Left lung (tissue), 10 donors: ENCODE data around the gene MACC1. TPM values are rescaled to one million over a fixed set of nuclear protein-coding genes. Genes with fewer than 3 reads are reported as not detected.

Experiments used
- ATAC-seq: fragments of 200-7000 bp; cut with Tn5 transposase; one replicate; pipeline ENCODE4 v1.9.1; 2020; ENCODE audit warnings: moderate library complexity
- DNase-seq, 4 donors: peaks; one replicate each; pipeline ENCODE4 v3.0.0-alpha.2; 2013 to 2020
- H3K27ac ChIP-seq, 2 donors: fragments of 200-600 bp; sonication (generic) in 1 of 2; one replicate each; pipeline versions ENCODE4 v1.5.0 to v1.8.0; 2020 to 2021
- H3K27me3 ChIP-seq, 2 donors: fragments of 200-600 bp; sonication (generic) in 1 of 2; one replicate each; pipeline versions ENCODE4 v1.5.0 to v1.8.0; 2020 to 2021
- H3K36me3 ChIP-seq, 2 donors: fragments of 200-600 bp; sonication (generic) in 1 of 2; one replicate each; pipeline versions ENCODE4 v1.5.0 to v1.8.0; 2020 to 2021
- H3K4me1 ChIP-seq, 2 donors: fragments of 200-600 bp; one replicate each; pipeline ENCODE4 v1.8.0; 2021
- H3K4me3 ChIP-seq, 2 donors: fragments of 200-600 bp; sonication (generic) in 1 of 2; one replicate each; pipeline versions ENCODE4 v1.5.0 to v1.8.0; 2020 to 2021; ENCODE audit warnings: mild to moderate bottlenecking in 1 of 2
- H3K9me3 ChIP-seq, 2 donors: fragments of 200-600 bp; sonication (generic) in 1 of 2; one replicate each; pipeline versions ENCODE4 v1.5.0 to v1.8.0; 2020 to 2021
- intact Hi-C, 2 donors: fragments of 100-400 bp; cut with DNase I; formaldehyde crosslinking; loops; one replicate each; pipeline versions ENCODE4 v1.11.2 to v1.14.2; 2022
- polyA plus RNA-seq, 6 donors: library from polyadenylated mRNA; unstranded; fragments of 120-200 nt; gene quantifications; one replicate each; pipeline ENCODE4 v1.2.1, GENCODE V29; 2013; ENCODE audit not compliant: insufficient read length in 6 of 6
- total RNA-seq, 2 donors: library from RNA; stranded (reverse); fragmentation: NEBNext Ultra II Directional; extraction: Animal tissue kit (Norgen Biotek cat#: 25700); gene quantifications; one replicate each; pipeline ENCODE4 v1.2.1, GENCODE V29; 2021
- TF ChIP-seq, protein P1 (sequence below), 2 donors: fragments of 200-600 bp; sonication (generic) in 1 of 2; IDR thresholded peaks; one replicate each; pipeline versions ENCODE4 v1.5.0 to v1.8.0; 2021; ENCODE audit warnings: antibody characterized with exemption in 2 of 2
- donor health status: DM: no; HTN: yes; CAD: no.
- donor health status: DM: no; HTN: no; CAD: no.

Gene MACC1
- total and polyA plus RNA-seq, 8 donors = 8.5 to 36.2 (median 12.2) TPM

DNA sequence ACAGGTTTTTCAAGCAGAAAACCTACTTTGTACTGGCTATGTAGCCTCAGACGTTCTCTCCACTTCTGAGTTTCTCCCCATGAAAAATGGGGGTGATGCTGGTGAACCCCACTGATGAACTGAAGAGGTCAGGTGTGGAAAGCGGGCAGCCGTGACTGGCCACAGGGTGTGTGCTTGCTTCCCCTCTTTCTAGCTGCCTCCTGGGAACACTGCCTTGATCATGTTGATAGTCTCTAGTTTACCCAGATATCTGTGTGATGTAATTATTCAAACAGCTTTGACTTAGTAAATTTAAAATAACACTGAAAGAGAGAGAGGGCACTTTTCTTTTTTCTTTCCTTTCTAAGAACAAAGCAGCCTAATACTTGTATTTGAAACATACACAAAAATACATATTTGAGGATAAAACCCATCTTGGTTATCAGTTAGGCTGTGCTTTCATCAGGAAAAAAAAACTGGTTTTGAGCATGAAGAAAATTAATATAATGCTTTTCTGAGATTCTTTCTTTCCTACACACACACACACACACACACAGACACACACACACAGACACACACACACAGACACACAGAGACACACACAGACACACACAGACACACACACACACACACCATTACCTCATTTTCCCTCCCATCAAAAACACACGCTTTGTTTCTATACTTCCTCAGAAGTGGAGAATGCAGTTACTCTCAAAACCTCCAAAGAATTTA lies 76.7 kb downstream of the MACC1 start:
- Histone ChIP-seq H3K36me3 (no peaks in the 10 kb centered on the region), H3K27ac (no peak overlapping the region), H3K9me3 (no peaks in the 10 kb centered on the region), H3K4me3 (no peak overlapping the region), H3K4me1 (no peaks in the 10 kb centered on the region), H3K27me3 (no peaks in the 10 kb centered on the region)
- TF ChIP-seq, protein P1, sequence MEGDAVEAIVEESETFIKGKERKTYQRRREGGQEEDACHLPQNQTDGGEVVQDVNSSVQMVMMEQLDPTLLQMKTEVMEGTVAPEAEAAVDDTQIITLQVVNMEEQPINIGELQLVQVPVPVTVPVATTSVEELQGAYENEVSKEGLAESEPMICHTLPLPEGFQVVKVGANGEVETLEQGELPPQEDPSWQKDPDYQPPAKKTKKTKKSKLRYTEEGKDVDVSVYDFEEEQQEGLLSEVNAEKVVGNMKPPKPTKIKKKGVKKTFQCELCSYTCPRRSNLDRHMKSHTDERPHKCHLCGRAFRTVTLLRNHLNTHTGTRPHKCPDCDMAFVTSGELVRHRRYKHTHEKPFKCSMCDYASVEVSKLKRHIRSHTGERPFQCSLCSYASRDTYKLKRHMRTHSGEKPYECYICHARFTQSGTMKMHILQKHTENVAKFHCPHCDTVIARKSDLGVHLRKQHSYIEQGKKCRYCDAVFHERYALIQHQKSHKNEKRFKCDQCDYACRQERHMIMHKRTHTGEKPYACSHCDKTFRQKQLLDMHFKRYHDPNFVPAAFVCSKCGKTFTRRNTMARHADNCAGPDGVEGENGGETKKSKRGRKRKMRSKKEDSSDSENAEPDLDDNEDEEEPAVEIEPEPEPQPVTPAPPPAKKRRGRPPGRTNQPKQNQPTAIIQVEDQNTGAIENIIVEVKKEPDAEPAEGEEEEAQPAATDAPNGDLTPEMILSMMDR (IDR thresholded peaks at IDR 0.05) = no peak
- intact Hi-C loops = no loop called here
- ATAC-seq = no peak
- no peak for DNase-seq

DNA sequence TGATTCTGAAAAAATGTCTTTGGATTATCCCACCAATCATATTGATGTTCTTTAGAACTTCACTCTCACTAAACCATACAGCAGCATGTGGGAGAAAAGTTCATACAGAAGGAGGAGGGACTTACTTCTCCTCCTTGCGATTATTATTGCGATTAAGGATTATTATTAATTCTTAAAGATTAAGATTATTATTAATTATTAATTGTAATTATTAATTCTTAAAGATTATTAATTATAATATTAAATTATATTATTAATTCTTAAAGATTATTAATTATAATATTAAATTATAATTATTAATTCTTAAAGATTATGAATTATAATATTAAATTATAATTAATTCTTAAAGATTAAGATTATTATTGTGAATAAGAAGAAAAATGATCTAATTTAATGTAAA lies 80.5 kb downstream of the MACC1 start:
- TF ChIP-seq, protein P1 (IDR thresholded peaks at IDR 0.05) = no peak
- intact Hi-C loops = no loop called here
- Histone ChIP-seq H3K4me3 (no peak overlapping the region), H3K27ac (no peak overlapping the region), H3K36me3 (no peaks in the 10 kb centered on the region), H3K4me1 (no peaks in the 10 kb centered on the region), H3K27me3 (no peaks in the 10 kb centered on the region), H3K9me3 (no peaks in the 10 kb centered on the region)
- ATAC-seq (no peak), DNase-seq (no peak)

DNA sequence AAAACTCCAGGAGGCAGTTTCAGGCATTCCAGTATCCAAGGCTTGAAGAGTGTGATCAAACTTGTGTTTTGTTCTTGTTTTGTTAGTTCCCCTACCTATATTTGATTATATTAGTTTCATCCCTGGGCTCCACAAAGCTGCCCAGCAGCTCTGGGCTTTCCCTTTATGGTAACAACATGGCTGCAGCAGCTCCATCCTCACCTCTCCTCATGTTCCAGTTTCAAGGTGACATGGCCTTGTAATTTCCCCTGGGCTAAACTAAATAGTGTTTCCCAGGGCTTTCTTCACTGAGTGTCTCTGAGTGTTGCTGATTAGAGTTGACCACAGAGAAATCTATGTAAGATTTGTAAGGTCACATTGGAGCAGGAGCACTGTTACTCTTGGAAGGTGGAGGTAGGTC lies 83.4 kb downstream of the MACC1 start:
- TF ChIP-seq, protein P1 (IDR thresholded peaks at IDR 0.05) = no peak
- intact Hi-C loops = no loop called here
- DNase-seq = no peak

DNA sequence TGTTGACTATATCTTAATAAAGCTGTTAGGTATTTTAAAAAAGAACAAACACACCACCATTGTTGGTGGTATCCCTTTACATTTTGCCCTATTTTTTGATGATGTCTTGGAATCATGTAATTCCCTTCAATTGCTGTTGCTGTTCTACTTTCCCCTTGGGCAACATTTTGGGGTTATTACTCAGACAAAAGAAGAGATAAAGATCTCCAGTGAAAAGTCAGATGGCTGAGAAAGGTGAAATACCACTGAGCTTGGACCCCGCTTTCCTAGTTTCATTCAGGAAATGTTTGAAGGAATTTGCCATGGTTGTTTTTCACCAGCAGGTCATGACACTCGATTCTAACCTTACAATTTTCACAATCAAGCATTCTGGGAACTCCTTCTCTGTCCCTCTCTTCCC lies 84.6 kb downstream of the MACC1 start:
- Histone ChIP-seq H3K4me1 (no peaks in the 10 kb centered on the region), H3K27me3 (no peaks in the 10 kb centered on the region), H3K9me3 (no peaks in the 10 kb centered on the region), H3K27ac (no peak overlapping the region), H3K36me3 (no peaks in the 10 kb centered on the region), H3K4me3 (no peak overlapping the region)
- no peak for ATAC-seq
- DNase-seq = no peak
- intact Hi-C loops = no loop called here
- TF ChIP-seq, protein P1 (IDR thresholded peaks at IDR 0.05) = no peak

More for the DNA sequence above, 83.4 kb downstream of the MACC1 start:
- no peaks in the 10 kb centered on the region for H3K4me1 ChIP-seq
- ATAC-seq = no peak
- H3K27ac ChIP-seq = no peak overlapping the region
- no peaks in the 10 kb centered on the region for H3K27me3 ChIP-seq
- H3K4me3 ChIP-seq = no peak overlapping the region
- no peaks in the 10 kb centered on the region for H3K9me3 ChIP-seq
- H3K36me3 ChIP-seq = no peaks in the 10 kb centered on the region

DNA sequence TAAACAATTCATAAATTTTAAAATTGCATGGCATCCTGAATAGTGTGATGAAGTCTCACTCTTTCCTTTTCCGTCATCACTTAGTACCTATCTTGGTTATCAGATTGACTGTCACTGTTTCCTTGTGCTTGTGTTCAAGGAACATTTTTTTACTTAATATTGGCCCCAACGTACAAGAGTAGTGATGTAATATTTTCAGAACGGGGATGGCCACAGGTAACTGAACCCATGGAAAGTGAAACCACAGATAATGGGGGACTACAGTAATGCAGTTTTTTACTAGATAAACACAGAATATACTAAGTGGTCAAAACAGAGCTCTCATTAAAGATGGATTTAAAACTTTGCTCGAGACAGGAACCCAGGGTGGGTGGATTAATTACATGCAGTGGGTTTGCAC lies 85.4 kb downstream of the MACC1 start:
- Histone ChIP-seq H3K27ac (no peak overlapping the region), H3K4me1 (no peaks in the 10 kb centered on the region), H3K4me3 (no peak overlapping the region), H3K27me3 (no peaks in the 10 kb centered on the region), H3K9me3 (no peaks in the 10 kb centered on the region), H3K36me3 (no peaks in the 10 kb centered on the region)
- TF ChIP-seq, protein P1 (IDR thresholded peaks at IDR 0.05) = no peak
- ATAC-seq (no peak), DNase-seq (no peak)
- intact Hi-C loops = no loop called here
